ENCODE results near the gene ZMAT3. TPM values are rescaled to one million over a fixed set of nuclear protein-coding genes. Genes with fewer than 3 reads are reported as not detected.

Gene ZMAT3
- total and polyA plus RNA-seq, 2 of the 4 experiments (the other 2 are of a cell fraction): 11.7 to 14.3 TPM

DNA sequence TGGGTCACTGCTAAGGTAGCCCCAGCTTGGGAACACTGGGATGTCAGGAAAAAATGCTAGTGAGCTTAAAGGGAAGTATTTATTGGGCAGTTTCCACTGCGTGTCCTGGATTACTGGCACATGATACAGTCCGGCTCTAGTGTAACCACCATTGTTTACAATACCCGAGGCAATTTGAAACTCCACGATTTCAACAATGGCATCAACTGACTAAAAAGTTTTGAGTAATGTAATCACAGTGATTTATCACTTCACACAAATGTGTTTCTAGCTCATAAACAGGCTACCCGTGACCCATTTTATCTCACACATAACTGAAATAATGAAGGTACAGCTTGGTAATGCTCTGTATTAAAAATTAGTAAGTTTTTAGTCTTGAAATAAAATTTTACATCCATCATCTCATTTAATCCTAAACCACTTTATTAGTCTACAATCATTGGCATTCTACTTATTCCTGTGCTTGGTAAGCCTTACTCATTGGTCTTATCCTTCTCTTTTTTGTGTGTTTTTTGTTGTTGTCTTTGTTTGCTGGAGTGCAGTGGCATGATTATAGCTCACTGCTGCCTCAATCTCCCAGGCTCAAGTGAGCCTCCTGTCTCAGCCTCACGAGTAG, 7.6 kb downstream of the ZMAT3 start:
- Histone ChIP-seq H4K20me1 (ENCODE audit: insufficient read depth, low read length) (peaks cover 34% of the 10 kb centered on the region; the same call in 1 of the 2 replicates), H3K4me2 (ENCODE audit: low read depth, low read length) (peak overlapping the region; percentile 31; the same call in 1 of the 2 replicates), H3K4me3 (ENCODE audit: insufficient read depth, low read depth, low read length) (no peak overlapping the region), H2AK9ac (replicated peaks; ENCODE audit: low read depth, low read length, poor library complexity) (no peak overlapping the region), H3K4ac (ENCODE audit: low read depth, low read length) (0 out of 2 replicates have a peak overlapping the region, but pooled peaks have one; percentile 3), H2BK20ac (ENCODE audit: low read depth, low read length) (no peak overlapping the region), H3K14ac (replicated peaks; ENCODE audit: low read depth, low read length) (no peak overlapping the region), H3K18ac (ENCODE audit: low read depth, low read length) (peak overlapping the region; percentile 45; the same call in 1 of the 2 replicates), H3K4me1 (ENCODE audit: control insufficient read depth, insufficient read depth, low read length) (peaks cover 11% of the 10 kb centered on the region), H3K9me3 (ENCODE audit: control insufficient read depth, insufficient read depth, low read length) (no peaks in the 10 kb centered on the region), H3K9me1 (ENCODE audit: insufficient read depth, low read length) (peaks cover 13% of the 10 kb centered on the region), H3K56ac (ENCODE audit: extremely low read depth, insufficient read depth, low read length) (no peak overlapping the region), H4K5ac (ENCODE audit: low read depth, low read length) (no peak overlapping the region), H3K36me3 (ENCODE audit: control insufficient read depth, insufficient read depth, low read length) (peaks cover 16% of the 10 kb centered on the region), H4K91ac (ENCODE audit: insufficient read depth, low read depth, low read length) (no peak overlapping the region), H3K27ac (ENCODE audit: insufficient read depth, low read length) (no peak overlapping the region), H2BK15ac (ENCODE audit: low read depth, low read length) (no peak overlapping the region), H3K9ac (ENCODE audit: low read depth, low read length) (no peak overlapping the region), H2BK5ac (ENCODE audit: low read depth, low read length, poor library complexity, severe bottlenecking) (peak overlapping the region; percentile 7), H2AFZ (replicated peaks; ENCODE audit: low read length, poor library complexity) (no peak overlapping the region), H3K79me1 (ENCODE audit: low read depth in 1 of 2, low read length in 2 of 2) (peaks cover 23 to 63% of the 10 kb centered on the region in 2 experiments), H3K23ac (ENCODE audit: low read depth, low read length) (peak overlapping the region; percentile 29; the same call in 1 of the 2 replicates), H3K27me3 (ENCODE audit: control insufficient read depth, insufficient read depth, low read length) (no peaks in the 10 kb centered on the region), H2AK5ac (ENCODE audit: low read depth, low read length) (peak overlapping the region; percentile 47; the same call in 1 of the 2 replicates), H2BK120ac (ENCODE audit: low read depth, low read length) (no peak overlapping the region), H4K8ac (ENCODE audit: low read depth in 2 of 2, low read length in 2 of 2) (no peak overlapping the region; a peak in 1 of 4 replicates)
- ChIA-PET POLR2A (ENCODE audit: unreplicated experiment) (interaction anchor here (0.6 kb wide), 1 partner anchor 161 kb away, joined by 3 read pairs; no protein-coding TSS in a partner anchor), CTCF (interaction anchor here (0.8 to 1.1 kb wide), 2 partner anchors 19 to 48 kb away, joined by 3 read pairs; no protein-coding TSS in a partner anchor)
- BruUV-seq (replicated peaks): no TSS peak
- ATAC-seq (ENCODE audit: low read depth): peak; percentile 87
- intact Hi-C loops (cut with micrococcal nuclease) (no loop called here), in situ Hi-C loops (cut with MboI; ENCODE audit: low sequenced_read_pairs) (no loop called here), dilution Hi-C loops (cut with HindIII; ENCODE audit: low sequenced_read_pairs, unreplicated experiment) (no loop called here)
- DNase-seq: peak; percentile 75
- WGBS, 2 experiments (ENCODE audit: extremely low coverage in 2 of 2, insufficient read length in 1 of 2): no CpG with 5 or more reads among the region's 6 CpGs
- TF ChIP-seq CEBPB (IDR thresholded peaks at IDR 0.05; ENCODE audit: low read depth, low read length) (peak; percentile 45; the same call in 1 of the 2 replicates), POLR2A (IDR thresholded peaks at IDR 0.05; ENCODE audit: low read depth, low read length) (no peak), RCOR1 (IDR thresholded peaks at IDR 0.05; ENCODE audit: insufficient replicate concordance, low read length) (no peak), MXI1 (IDR thresholded peaks at IDR 0.05; ENCODE audit: borderline replicate concordance, low read depth, low read length) (no peak), BHLHE40 (IDR thresholded peaks at IDR 0.05; ENCODE audit: low read depth, low read length) (peak; percentile 83)
- TF ChIP-seq, protein P1, sequence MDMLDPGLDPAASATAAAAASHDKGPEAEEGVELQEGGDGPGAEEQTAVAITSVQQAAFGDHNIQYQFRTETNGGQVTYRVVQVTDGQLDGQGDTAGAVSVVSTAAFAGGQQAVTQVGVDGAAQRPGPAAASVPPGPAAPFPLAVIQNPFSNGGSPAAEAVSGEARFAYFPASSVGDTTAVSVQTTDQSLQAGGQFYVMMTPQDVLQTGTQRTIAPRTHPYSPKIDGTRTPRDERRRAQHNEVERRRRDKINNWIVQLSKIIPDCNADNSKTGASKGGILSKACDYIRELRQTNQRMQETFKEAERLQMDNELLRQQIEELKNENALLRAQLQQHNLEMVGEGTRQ (IDR thresholded peaks at IDR 0.05; ENCODE audit: low read depth, low read length): peak; percentile 53; the same call in 1 of the 2 replicates

Measured in IMR-90 (cell line).